Muscle of back (tissue), 11 donors: Measurements from ENCODE around the gene MBNL2. TPM values are rescaled to one million over a fixed set of nuclear protein-coding genes. Genes with fewer than 3 reads are reported as not detected.

Source experiments
- DNase-seq, 3 donors: peaks; one replicate each; pipeline versions ENCODE4 v3.0.0 to v3.0.0-alpha.2; 2013
- polyA plus RNA-seq, 10 donors: library from polyadenylated mRNA; unstranded; fragments of 120-200 nt; gene quantifications; one replicate each; pipeline ENCODE4 v1.2.1, GENCODE V29; 2013; ENCODE audit not compliant: insufficient read length in 10 of 10

MBNL2 gene
- polyA plus RNA-seq, 10 donors, result 25.4 to 40.1 (median 33.9) TPM

GRCh38 chr13:97324115-97324514, 102.0 kb downstream of the MBNL2 start:
- no peak for DNase-seq

- DNase-seq, result no peak
Observed at GRCh38 chr13:97325738-97326137, 103.6 kb downstream of the MBNL2 start.

- no peak for DNase-seq
Observed at GRCh38 chr13:97327086-97327485, 105.0 kb downstream of the MBNL2 start.

GRCh38 chr13:97327506-97328221, 105.5 kb downstream of the MBNL2 start:
- DNase-seq, result no peak

GRCh38 chr13:97328222-97328790, 106.2 kb downstream of the MBNL2 start:
- DNase-seq, result peak in 2 of 3 donors; percentile 56

GRCh38 chr13:97329331-97329730, 107.2 kb downstream of the MBNL2 start:
- DNase-seq, result no peak

GRCh38 chr13:97330448-97330847, 108.3 kb downstream of the MBNL2 start:
- no peak for DNase-seq

GRCh38 chr13:97332742-97333141, 110.6 kb downstream of the MBNL2 start:
- DNase-seq, result no peak

- no peak for DNase-seq
Observed at GRCh38 chr13:97333983-97334382, 111.8 kb downstream of the MBNL2 start.

- no peak for DNase-seq
Observed at GRCh38 chr13:97334690-97335089, 112.6 kb downstream of the MBNL2 start.

- DNase-seq, result no peak
Observed at GRCh38 chr13:97335488-97336134, 113.5 kb downstream of the MBNL2 start.

- no peak for DNase-seq
Observed at GRCh38 chr13:97337985-97338499, 115.9 kb downstream of the MBNL2 start.

- no peak for DNase-seq
Observed at GRCh38 chr13:97338571-97338970, 116.4 kb downstream of the MBNL2 start.

- peak; percentile 63 to 74 (median 70) for DNase-seq
Observed at GRCh38 chr13:97339019-97339987, 117.2 kb downstream of the MBNL2 start.

- no peak for DNase-seq
Observed at GRCh38 chr13:97339988-97340749, 118.0 kb downstream of the MBNL2 start.

- no peak for DNase-seq
Observed at GRCh38 chr13:97341135-97341534, 119.0 kb downstream of the MBNL2 start.

- DNase-seq, result peak in 1 of 3 donors; percentile 34
Observed at GRCh38 chr13:97342136-97342535, 120.0 kb downstream of the MBNL2 start.

GRCh38 chr13:97342936-97343335, 120.8 kb downstream of the MBNL2 start:
- no peak for DNase-seq

- peak; percentile 47 to 79 (median 64) for DNase-seq
Observed at GRCh38 chr13:97344265-97345175, 122.4 kb downstream of the MBNL2 start.

GRCh38 chr13:97346097-97346496, 124.0 kb downstream of the MBNL2 start:
- no peak for DNase-seq
